Measurements from ENCODE around the gene P2RY2. TPM values are rescaled to one million over a fixed set of nuclear protein-coding genes. Genes with fewer than 3 reads are reported as not detected.

P2RY2 gene
- total and polyA plus RNA-seq, 11 donors: 8.5 to 28.3 (median 14.7) TPM

GRCh38 chr11:73257342-73258103 is 39.4 kb downstream of the P2RY2 start:
- TF ChIP-seq POLR2A (IDR thresholded peaks at IDR 0.05): no peak
- TF ChIP-seq CTCF (IDR thresholded peaks at IDR 0.05): no peak
- Histone ChIP-seq H3K9me3 (no peaks in the 10 kb centered on the region), H3K27ac (peak overlapping the region in 9 of 12 donors; percentile 11 to 79 (median 54)), H3K4me1 (peaks cover 0 to 19% (median 12%) of the 10 kb centered on the region in 12 donors), H3K27me3 (peaks cover 0 to 5% (median 0%) of the 10 kb centered on the region in 9 donors), H3K4me3 (no peak overlapping the region), H3K36me3 (no peaks in the 10 kb centered on the region)
- ATAC-seq: peak; percentile 50 to 66 (median 60)
- WGBS, 4 donors: 55 to 66% (median 61%) methylated on average over 6 of the region's 6 CpGs
- intact Hi-C loops (cut with DNase I): no loop called here
- peak in 2 of 5 donors; percentile 28 to 60 for DNase-seq

DNA sequence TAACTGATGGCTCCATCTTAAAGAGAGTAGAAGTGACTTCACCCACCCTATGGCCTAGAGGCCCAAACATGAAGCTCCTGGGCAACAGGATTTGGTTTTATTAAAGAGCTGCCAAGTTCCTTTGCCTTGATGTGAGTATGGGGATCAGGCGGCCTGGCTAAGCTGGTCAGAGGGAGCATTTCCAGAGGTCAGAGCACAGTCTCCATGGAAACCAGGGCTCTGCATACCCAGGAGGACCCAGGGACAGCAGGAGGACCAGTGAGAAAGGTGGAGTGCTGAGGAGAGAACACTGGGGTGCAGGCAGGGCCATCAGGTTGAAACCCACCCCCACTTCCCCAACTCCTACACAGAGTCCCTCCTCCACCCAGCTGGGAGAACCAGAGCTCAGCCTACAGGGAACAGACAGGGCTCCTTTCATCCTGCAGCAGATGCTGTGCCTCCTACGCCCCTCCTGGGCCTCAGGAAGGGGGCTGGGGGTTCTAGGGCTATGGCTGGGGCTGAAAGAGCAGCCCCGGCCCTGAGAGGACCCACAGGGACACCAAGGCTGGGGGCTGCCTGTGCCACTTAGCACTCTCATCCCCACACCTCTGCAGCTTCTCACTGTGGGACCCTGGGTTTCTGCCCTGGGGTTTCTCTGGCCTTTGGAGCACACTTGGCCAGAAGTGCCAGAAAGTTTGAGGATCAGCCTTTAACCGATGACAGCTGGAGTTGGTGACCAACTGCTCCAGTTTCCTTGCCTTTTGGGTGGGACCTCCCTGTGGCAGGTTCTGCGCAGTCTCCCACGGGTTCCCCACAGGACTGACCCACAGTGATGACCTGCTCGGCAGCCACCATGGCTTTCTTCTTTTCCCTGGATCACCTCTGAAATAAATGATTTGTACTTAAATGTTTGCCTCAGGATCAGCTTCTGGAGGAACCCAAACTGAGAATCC is 40.3 kb downstream of the P2RY2 start:
- Histone ChIP-seq H3K27ac (peak overlapping the region in 6 of 12 donors; percentile 19 to 79 (median 57)), H3K4me1 (peaks cover 0 to 19% (median 12%) of the 10 kb centered on the region in 12 donors), H3K9me3 (no peaks in the 10 kb centered on the region), H3K36me3 (no peaks in the 10 kb centered on the region), H3K27me3 (peaks cover 0 to 5% (median 0%) of the 10 kb centered on the region in 9 donors), H3K4me3 (no peak overlapping the region)
- intact Hi-C loops (cut with DNase I): no loop called here
- ATAC-seq: peak in 2 of 4 donors; percentile 17 to 25
- no peak for TF ChIP-seq CTCF (IDR thresholded peaks at IDR 0.05)
- no peak for TF ChIP-seq POLR2A (IDR thresholded peaks at IDR 0.05)
- DNase-seq: peak in 1 of 5 donors; percentile 8
- WGBS, 4 donors: 86 to 99% (median 91%) methylated on average over 5 to 7 of the region's 7 CpGs

- WGBS, 4 donors: 79 to 98% (median 97%) methylated on average over 3 of the region's 3 CpGs
- Histone ChIP-seq H3K27ac (no peak overlapping the region), H3K36me3 (no peaks in the 10 kb centered on the region), H3K9me3 (no peaks in the 10 kb centered on the region), H3K4me1 (peaks cover 0 to 24% (median 15%) of the 10 kb centered on the region in 12 donors), H3K27me3 (peaks cover 0 to 15% (median 0%) of the 10 kb centered on the region in 9 donors), H3K4me3 (no peak overlapping the region)
- peak in 1 of 5 donors; percentile 7 for DNase-seq
- no peak for TF ChIP-seq CTCF (IDR thresholded peaks at IDR 0.05)
- intact Hi-C loops (cut with DNase I): no loop called here
- ATAC-seq: no peak
Observed at GRCh38 chr11:73259406-73260126, 41.5 kb downstream of the P2RY2 start.

Data from heart left ventricle (tissue), 16 donors.